Suppressor macrophage (primary cell): Measurements from ENCODE around the gene C4B.
"Not testable (repeated sequence)": the region's sequence is repeated elsewhere in the genome, so short reads cannot be mapped to it uniquely, and the experiment has no call there.

Experiments
- DNase-seq, 4 experiments: peaks; one replicate each; pipeline ENCODE4 v3.0.0-alpha.2; 2020 to 2022
- total RNA-seq, 17 experiments: gene quantifications; one replicate each; lab custom pipeline; 2026; ENCODE audit warnings: mixed read lengths in 6 of 17, inconsistent platforms in 3 of 17; lab: John Stamatoyannopoulos, UW

The C4B gene
- total RNA-seq: 0 to 0.49 (median 0.07) reads per million in 17 experiments

DNA sequence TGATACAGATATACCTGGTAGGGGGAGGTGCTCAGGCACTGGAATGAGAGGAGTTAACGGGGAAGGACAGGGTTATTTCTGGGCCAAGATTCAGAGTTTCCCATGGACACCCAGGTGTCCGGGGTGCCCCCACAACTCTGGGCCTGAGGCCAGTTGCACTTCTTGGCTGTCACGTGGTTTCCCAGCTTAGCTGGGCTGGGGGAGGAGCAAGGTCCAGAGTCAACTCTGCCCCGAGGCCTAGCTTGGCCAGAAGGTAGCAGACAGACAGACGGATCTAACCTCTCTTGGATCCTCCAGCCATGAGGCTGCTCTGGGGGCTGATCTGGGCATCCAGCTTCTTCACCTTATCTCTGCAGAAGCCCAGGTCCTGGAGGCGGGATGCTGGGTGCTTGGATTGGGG lies at the start of gene C4B:
Gene C4B (plus strand): TSS at position 249 of the 400 bp plus-strand sequence. CDS start 51 bp downstream, at position 300.
- not testable (repeated sequence) for DNase-seq

DNA sequence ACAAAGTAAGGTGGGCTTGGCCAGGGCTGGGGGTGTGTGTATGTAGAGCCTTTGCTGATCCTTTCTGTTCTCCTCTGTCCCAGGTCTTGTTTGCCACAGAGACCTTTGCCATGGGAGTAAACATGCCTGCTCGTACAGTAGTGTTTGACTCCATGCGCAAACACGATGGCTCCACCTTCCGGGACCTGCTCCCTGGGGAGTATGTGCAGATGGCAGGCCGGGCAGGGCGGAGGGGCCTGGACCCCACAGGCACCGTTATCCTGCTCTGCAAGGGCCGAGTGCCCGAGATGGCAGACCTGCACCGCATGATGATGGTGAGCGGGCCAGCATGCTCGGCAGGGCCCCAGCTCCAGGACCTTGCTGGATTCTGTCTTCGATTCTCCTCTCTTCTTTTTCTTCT lies 48.9 kb upstream of the C4B start:
- DNase-seq: no peak

DNA sequence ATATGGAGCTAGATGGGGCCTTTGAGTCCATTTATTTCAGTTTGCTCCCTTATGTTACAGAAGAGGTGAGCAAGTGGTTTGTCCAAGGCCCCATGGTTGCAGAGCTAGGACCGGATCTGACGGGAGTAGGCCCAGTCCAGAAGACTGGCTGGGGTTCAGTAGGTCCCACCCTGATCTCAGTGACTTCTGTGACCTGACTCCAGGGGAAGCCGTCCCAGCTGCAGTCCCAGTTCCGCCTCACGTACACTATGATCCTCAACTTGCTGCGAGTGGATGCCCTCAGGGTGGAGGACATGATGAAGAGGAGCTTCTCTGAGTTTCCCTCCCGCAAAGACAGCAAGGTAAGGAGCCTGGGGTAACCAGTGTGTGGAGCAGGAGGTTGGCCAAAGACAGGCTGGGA lies 48.1 kb upstream of the C4B start:
- no peak for DNase-seq

DNA sequence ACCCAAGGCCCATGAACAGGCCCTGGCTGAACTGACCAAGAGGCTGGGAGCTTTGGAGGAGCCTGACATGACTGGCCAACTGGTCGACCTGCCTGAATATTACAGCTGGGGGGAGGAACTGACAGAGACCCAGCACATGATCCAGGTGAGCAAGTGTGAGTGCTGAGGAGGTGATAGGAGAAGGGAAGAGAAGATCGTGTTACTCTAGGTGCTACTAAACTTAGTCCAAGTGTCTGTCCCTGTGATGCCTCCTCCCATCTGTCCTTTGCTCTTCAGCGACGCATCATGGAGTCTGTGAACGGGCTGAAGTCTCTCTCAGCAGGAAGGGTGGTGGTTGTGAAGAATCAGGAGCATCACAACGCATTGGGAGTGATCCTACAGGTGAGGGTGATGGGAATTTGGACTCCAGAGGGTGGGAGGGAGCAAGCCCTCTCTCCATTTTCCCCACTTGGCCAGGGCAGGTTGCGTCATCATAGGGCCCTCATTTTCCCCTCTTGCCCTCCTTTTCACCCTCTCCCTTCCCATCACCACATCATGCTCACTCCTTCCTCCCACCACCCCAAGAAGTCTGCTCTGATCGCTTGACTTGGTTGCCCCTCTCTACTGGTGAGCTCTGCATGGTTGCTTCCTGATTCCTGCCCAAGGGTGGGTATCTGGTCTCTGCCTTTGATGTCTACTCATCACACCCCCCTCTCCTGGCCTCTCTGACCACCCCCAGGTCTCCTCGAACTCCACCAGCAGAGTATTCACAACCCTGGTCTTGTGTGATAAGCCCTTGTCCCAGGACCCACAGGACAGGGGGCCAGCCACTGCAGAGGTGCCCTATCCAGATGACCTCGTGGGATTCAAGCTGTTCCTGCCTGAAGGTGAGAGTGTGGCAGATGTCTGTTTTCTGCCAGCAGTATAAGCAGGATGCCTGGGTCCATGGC lies 47.3 kb upstream of the C4B start:
- DNase-seq: no peak

DNA sequence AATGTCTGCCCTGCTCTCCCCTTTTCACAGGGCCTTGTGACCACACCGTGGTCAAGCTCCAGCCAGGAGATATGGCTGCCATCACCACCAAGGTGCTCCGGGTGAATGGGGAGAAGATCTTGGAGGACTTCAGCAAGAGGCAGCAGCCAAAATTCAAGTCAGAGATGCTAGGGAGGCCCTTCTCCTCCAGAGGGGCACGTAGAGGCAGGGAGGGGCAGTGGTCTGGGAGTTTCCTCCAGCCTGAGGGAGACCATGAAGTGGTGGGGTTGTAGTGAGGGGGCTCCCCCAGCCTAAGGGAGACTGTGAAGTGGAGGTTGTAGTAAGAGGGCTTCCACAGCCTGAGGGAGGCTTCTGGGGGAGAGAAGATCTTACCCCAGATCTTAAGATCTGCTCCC lies 46.7 kb upstream of the C4B start:
- DNase-seq: no peak

GRCh38 chr6:31968326-31968725 lies 46.3 kb upstream of the C4B start:
- no peak for DNase-seq

GRCh38 chr6:31968791-31969711 lies 45.5 kb upstream of the C4B start:
- DNase-seq: no peak

DNA sequence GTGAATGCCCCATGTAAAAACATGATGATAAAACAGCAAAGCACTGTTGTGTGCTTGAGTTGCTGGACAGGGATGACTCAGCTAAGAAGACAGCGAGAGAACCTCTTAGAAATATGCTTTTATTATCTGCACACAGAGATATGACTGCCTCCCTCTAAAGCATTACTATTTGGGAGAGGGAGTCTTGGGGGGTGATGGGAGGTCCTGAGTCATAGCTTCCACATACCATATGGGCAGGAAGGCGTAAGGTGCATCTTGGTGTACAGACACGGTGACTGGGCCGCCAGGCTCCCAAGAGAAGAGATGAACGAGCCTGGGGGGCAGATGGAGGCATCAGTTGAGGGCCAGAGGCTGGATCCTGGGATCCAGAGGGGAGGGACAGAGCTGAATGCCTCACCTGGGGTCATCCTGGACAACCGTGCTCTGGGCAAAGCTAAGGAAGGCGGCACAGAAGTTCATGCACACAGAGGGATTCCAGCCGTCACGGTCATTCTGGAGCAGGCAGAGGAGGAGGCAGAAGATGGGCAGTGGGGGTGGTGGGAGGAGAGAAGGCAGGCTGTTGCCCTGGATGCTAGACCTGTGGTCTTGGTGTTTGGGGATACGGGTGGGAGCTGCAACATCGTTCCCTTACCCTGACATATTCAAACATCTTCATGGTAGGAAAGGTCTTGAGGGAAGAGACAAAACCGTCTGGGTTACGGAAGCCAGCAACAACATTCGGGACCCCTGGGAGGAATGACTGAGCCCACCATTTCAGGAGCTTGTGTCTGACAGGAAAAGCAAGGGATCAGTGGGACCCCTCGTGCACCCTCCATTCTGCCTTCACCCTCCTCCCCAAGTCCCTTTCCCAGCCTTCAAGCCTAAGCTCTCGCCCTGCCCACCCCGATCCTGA lies 44.6 kb upstream of the C4B start:
- no peak for DNase-seq

DNA sequence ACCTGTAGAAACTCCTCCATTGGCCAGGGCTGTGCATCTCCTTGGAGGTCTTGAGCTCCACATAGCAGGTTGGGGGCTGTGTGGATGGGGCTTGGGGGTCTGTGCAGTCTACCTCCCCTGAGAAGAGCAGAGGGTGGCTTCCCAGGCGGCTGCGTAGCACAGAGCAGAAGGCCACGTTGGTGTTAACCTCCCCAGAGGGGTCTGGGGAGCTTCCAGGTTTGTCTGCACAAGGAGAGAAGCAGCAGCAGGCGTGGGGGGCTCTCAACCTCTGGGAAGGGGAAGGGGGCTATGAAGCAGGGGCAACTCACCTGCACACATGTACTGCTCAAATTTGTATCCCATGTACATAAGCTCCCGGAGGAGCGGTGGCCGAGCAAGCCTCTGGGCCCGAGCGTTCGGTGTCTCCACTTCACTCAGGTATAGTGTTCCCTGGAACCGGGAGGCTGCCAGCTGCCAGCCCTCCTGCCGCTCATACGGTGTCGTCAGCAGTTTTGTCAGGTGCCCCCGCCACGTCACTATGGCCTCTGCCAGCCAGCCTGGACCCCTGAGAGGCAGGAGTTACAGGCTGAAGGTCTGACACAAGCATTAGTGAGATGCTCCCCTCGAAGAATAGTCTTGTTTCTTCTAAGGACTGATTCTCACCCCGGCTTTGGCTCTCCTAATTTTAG lies 43.9 kb upstream of the C4B start:
- DNase-seq: no peak

GRCh38 chr6:31971279-31971992 lies 43.2 kb upstream of the C4B start:
- DNase-seq: no peak

DNA sequence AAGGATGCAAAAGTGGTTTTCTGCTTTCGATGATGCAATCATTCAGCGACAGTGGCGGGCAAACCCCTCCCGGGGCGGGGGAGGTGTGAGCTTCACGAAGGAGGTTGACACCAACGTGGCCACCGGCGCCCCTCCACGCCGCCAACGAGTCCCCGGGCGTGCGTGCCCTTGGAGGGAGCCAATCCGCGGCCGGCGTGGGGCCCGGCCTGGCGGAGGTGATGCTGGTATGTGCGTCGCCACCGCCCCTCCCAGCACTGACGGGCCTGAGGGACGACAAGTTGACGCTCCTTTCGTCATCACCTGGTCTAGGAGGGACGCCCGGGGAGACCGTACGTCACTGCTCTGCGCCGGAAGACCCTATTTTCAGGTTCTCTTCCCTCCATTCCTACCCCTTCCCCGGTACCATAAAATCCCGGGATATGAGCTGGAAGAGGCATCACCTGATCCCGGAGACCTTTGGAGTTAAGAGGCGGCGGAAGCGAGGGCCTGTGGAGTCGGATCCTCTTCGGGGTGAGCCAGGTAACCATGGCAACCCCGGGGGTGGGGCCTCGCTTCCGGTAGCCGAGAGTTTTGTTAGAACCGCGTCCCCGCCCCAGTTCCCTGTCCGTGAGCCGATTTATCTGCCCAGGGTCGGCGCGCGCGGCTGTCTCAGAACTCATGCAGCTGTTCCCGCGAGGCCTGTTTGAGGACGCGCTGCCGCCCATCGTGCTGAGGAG lies 42.4 kb upstream of the C4B start, which contains the start of gene DXO:
Gene DXO (minus strand): TSS at position 146 of the 716 bp plus-strand sequence. CDS start 463 bp downstream, outside the sequence.
- peak; percentile 96 to 99 (median 98) for DNase-seq

DNA sequence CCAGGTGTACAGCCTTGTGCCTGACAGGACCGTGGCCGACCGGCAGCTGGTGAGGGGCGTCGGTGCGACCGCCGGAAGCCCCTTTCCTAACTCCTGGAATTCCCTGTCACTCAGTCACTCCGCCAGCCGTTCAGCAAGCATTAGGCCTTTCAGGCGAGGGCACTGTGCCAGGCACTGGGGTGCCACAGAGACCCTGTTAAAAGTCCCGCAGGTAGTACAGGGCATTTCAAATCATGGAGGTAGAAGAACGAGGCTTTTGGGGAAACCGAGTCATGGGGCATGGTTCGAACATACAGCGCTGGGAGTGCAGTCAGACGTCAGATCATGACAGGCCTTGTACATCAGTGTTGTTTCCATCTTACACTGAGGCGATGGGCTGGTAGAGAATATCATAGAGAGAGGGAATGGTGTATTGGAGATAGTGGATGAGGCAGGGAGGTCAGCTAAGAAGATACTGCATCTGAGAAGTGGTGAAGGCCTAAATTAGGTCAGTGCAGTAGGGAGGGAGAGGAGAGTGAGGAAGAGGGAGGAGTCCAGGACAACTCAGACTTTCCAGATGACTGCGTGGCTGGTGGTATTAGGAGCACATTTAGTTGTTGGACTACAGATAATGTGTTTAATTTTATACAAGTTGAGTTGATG lies 41.8 kb upstream of the C4B start:
- peak in 3 of 4 experiments; percentile 24 to 36 (median 35) for DNase-seq

GRCh38 chr6:31976065-31976464 lies 38.5 kb upstream of the C4B start:
- not testable (repeated sequence) for DNase-seq

GRCh38 chr6:31977816-31978431 lies 36.7 kb upstream of the C4B start:
- DNase-seq: no peak

GRCh38 chr6:31978831-31979230 lies 35.8 kb upstream of the C4B start:
- no peak for DNase-seq

DNA sequence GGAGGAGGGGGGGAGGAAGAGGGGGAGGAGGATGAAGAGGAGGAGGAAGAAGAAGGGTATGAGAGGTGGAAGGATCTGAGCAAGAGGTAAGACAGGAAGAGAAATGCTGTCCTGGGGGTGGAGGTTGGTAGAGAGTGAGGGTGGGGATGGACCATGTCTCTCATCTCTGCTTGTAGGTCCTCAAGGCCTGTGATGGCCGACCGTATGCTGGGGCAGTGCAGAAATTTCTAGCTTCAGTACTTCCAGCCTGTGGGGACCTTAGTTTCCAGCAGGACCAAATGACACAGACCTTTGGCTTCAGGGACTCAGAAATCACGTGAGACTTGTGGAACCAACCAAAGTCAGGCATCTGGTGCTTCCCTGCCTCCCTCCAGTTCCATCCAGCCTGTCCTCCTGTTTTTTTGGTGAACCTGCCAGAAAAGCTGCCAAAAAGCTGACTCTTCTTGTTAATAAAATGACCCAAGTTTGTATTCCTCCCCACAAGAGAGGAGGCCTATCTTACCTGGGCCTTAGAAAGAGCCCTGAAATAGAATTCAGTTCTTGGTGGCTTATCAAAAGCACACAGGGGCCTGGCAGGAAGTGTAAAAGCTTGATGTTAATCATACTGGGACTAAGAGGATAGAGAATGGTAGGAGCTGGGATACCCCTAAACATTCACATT lies 35.2 kb upstream of the C4B start:
- DNase-seq: no peak

- DNase-seq: not testable (repeated sequence)
Measured at GRCh38 chr6:31980195-31980876, 34.3 kb upstream of the C4B start.

GRCh38 chr6:31980998-31981397 lies 33.6 kb upstream of the C4B start:
- not testable (repeated sequence) for DNase-seq
